GM21723 (cell line): ENCODE results near the gene EXOC7.
"Not testable (repeated sequence)": the region's sequence is repeated elsewhere in the genome, so short reads cannot be mapped to it uniquely, and the experiment has no call there.

ENCODE experiments used
- ATAC-seq: cut with Tn5 transposase; IDR thresholded peaks from one replicate; pipeline ENCODE4 v1.9.1; 2021; ENCODE audit warnings: mild to moderate bottlenecking, moderate library complexity; ENCODE audit not compliant: unreplicated experiment

EXOC7 gene

GRCh38 chr17:76089680-76090516, 13.7 kb downstream of the EXOC7 start:
- no peak for ATAC-seq

- no peak for ATAC-seq
Observed at GRCh38 chr17:76088868-76089576, 14.6 kb downstream of the EXOC7 start.

- ATAC-seq: no peak
Observed at GRCh38 chr17:76088041-76088867, 15.3 kb downstream of the EXOC7 start.

GRCh38 chr17:76087531-76087930, 16.1 kb downstream of the EXOC7 start:
- ATAC-seq: no peak

GRCh38 chr17:76086384-76086783, 17.2 kb downstream of the EXOC7 start:
- no peak for ATAC-seq

DNA sequence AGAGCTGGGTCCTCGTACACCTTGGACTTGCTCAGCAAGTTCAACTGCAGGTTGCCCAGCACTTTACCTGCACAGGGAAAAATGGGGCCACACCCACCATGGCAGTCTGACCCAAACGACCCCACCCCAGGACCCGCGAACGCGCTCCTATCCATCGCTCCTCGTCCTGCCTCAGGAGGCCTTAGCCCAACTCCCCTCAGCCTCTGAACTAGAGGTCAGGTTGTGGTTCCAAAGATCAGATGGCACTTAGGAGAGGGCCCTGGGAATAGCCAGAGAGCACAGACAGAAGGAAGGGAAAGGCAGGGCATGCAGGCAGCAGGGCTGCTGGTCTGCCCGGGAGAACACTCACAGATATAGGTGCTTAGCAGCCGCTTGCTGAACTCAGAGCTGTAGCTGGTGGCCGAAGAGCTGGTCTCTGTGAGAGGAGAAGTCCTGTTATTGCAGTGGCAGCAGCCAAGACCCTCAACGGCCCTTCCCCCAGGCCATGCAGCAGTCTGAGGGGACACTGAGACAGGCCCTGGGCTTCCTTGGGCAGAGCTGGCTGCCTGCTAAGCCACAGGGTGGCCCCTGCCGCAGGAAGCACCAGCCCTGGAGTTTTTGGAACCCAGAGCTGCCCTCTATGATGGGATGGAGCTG, 17.7 kb downstream of the EXOC7 start:
- no peak for ATAC-seq

- ATAC-seq: no peak
Observed at GRCh38 chr17:76085066-76085730, 18.4 kb downstream of the EXOC7 start.

GRCh38 chr17:76083536-76084182, 19.9 kb downstream of the EXOC7 start:
- ATAC-seq: no peak

DNA sequence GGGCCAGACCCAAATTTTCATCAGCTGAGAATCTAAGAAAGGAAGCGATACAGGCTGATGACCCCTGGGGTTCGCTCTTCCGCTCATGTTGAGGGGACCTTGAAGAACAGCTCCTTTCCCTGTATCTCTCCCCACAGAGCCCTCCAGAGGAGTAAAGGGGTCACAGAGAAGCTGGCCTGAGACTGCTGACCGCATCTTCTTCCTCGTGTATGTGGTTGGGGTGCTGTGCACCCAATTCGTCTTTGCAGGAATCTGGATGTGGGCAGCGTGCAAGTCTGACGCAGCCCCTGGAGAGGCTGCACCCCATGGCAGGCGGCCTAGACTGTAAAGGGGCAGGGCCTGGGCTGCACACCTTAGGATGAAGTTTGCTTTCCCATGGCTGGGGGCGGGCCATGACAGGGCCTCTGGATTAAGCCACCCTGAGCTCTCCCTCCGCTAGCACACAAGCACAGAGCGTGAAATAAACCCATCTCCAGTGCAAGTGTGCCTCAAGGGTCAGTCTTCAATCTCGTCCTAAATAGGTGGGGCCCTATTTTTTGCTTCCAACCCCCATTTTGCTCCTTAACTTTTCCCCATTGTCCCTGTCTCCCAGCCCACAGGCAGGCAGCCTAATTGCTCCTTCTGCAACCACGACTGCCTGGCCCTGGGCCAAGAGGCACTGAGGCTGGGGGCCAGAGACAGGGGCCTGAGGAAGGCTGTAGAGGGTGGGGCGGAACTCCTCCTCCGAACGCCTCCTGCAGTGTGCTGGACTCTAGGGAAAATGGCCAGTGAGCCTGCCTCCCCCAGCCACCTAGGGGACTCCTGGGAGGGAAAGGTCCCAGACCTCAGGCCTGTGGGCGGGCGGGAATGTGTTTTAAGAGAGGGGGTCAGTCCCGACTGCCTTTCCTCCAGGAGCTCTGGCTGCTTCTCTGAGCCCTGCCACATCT, 21.0 kb downstream of the EXOC7 start:
- no peak for ATAC-seq

GRCh38 chr17:76081295-76082210, 22.0 kb downstream of the EXOC7 start:
- ATAC-seq: no peak

DNA sequence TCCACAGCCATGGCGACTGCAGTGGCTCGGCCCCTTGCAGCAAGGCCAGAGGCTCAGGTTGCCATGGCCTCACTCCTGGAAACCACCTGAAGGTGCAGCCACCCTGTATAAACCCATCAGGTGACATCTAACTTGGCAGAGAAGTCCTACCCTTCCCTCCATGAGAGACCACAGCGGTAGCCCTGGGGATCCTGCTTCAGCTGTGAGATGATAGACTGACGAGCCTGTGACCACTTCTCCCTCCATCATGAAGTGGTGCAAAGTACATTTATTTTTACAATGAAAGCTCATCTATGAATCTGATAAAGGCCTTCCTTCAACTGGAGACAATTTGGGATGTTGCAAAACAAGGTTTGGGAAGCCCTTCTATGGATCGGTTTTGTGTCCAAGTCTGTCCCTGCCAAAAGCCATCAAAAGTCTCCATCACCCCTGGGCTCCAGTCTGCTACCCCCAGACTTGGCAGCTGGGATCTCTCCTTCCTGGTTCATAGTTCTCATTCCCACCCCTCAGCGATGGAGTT, 22.8 kb downstream of the EXOC7 start:
- no peak for ATAC-seq

DNA sequence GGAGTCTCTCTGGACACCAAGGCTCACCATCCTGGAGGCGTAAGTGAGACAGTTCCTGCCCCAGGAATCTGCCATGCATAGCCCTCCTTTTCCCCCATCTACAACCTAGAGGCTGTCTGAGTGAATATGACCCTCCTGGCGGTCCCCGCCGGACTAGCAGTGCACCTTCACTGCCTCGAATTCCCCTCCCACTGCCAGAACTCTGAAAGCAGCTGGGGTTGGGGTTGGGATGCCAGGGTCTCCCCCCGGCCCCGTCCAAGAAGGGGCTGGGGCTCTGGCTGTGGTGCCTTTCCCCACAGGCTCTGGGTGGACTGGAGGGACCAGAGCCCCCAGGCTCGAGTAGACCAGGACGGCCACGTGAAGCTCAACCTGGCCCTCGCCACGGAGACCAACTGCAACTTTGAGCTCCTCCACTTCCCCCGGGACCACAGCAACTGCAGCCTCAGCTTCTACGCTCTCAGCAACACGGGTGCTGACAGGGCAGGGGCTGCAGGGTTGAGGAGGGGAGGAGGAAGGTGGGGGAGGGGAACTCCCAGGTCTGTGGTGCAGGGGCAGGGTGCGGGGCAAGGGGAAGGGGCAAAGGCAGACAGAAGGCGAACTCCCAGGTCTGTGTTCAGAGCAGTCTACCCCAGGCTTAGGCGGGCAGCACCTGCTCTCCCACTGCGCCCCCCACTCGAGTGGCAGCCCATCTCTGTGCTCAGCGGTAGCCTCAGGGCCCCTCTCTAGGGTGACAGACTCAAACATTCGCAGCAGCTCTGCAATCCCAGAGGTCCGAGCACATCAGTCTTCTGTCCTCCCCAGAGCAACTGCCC, 23.4 kb downstream of the EXOC7 start:
- no peak for ATAC-seq

DNA sequence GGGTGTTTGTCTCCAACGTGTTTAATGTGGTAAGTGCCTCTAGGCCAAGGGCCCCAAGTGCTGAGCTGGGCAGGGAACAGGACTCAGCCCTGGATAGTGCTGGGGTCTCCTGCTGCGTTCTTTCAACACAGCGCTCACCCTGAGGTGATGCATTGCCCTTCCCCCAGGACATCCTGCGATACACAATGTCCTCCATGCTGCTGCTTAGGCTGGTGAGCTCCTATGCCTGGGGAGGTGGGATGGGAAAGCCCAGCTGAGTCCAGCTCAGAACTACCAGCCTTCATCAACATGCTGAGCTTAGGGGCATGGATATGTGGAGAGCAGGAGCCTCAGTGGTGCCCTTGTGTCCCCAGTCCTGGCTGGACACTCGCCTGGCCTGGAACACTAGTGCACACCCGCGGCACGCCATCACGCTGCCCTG, 24.0 kb downstream of the EXOC7 start:
- ATAC-seq: no peak

GRCh38 chr17:76078860-76079534, 24.6 kb downstream of the EXOC7 start, which contains the start of gene ZACN:
Gene ZACN (plus strand): TSS chr17:76079182. CDS start chr17:76079265, 83 bp downstream.
- no peak for ATAC-seq

- ATAC-seq: not testable (repeated sequence)
Observed at GRCh38 chr17:76078370-76078769, 25.2 kb downstream of the EXOC7 start.

DNA sequence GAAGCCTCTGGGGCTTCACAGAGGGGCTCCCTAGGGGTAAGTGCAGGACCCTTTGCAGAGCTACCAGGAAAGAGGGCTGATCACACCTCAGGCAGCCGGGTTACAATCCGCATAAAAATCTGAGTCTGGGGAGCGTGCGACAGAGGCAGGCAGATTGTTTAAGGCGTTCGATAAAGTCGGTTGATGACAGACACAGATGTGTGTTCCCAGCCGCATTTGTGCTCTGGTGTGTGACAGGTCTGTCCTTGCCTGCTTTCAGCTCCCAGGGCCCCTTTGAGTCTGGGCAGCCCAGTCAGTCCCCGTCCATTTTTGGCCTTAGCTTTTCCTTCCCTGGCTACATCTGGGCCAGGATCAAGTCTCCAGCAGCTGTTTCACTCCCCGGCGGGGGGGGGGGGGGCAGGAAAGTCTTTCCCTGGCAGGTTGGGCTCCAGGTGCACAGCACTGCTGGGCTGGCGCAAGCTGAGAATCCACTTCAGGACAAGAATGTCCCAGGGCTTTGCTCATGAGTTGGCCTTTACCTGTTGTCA, 25.9 kb downstream of the EXOC7 start:
- ATAC-seq: no peak
